ENCODE measurements around the gene OR51B4.
"Not testable (repeated sequence)": the region's sequence is repeated elsewhere in the genome, so short reads cannot be mapped to it uniquely, and the experiment has no call there.

The OR51B4 gene

DNA sequence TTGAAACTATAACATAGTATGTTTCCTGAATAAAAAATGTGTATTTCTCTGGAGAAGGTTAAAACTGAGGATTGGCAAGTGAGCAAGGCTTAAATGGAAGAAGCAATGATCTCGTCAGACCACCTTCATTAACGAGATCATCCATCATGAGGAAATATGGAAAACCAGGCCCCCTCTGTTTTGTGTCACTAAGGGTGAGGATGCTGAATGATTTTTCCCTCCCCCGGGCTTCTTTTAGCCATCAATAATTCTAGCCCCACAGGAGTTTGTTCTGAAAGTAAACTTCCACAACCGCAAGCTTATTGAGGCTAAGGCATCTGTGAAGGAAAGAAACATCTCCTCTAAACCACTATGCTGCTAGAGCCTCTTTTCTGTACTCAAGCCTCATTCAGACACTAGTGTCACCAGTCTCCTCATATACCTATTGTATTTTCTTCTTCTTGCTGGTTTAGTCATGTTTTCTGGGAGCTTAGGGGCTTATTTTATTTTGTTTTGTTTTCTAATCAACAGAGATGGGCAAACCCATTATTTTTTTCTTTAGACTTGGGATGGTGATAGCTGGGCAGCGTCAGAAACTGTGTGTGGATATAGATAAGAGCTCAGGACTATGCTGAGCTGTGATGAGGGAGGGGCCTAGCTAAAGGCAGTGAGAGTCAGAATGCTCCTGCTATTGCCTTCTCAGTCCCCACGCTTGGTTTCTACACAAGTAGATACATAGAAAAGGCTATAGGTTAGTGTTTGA, 26.2 kb downstream of the OR51B4 start:
- FAIRE-seq (no peak), DNase-seq (ENCODE audit: low spot score) (no peak)

DNA sequence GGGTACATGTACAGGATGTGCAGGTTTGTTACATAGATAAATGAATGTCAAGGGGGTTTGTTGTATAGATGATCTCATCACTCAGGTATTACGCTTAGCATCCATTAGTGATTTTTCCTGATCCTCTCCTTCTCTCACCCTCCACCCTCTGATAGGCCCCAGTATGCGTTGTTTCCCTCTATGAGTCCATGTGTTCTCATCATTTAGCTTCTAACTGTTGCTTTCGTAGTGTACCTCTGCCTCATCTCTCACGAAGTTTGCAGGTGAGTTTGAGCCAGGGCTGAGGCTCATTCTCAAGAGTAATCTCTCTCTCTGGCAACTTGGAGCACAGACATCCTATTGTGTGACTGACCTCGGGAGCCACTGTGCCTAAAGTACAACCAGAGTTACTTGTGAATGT, 27.4 kb downstream of the OR51B4 start:
- DNase-seq (ENCODE audit: low spot score), result no peak
- no peak for FAIRE-seq

DNA sequence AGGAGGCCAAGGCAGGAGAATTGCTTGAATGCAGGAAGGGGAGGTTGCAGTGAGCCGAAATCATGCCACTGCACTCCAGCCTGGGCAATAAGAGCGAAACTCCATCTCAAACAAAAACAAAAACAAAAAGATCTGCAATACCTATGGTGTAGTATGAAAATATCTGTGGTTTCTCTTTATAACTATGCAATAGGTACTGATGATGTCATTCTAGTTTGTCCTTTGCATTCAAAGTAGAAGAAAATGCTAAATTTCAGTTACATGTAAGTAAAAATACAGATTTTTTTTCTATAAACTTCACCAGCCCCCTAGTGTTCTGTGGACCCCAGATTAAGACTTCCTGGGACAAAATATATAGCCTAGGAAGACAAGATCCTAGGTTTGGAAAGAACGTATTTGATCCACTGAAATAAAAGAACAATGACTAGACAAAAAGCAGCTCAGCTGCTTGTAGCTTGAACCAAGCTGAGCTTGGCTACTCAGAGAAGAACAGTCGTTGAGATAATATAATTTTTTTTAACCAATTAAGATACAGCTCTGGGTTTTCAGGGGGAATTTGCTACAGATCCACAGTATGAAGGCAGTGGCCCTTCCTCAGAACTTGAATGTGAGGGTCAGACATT, 29.2 kb downstream of the OR51B4 start:
- FAIRE-seq (no peak), DNase-seq (ENCODE audit: low spot score) (no peak)

DNA sequence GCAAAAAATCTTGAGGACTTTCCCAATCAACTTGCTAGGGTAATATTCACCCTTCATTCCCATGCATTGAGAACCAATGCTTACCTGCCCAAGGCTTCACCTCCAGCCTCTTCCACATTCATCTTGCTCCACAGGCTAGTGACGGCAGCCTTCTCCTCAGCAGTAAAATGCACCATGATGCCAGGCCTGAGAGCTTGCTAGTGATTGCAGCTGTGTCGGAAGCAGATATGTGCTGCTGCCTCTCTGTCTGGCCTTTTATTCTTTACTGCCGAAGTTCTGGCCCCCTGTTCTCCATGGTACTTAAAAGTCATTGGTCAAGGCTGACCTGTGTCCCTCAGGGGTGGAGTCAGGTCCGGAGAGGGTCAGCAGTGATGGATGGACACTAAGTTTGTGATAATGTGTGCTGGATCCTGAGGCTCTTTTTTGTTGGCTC, 32.0 kb downstream of the OR51B4 start, which contains the start of gene HBE1:
HBE1 (minus strand) TSS at position 231 of the 433 bp plus-strand sequence; CDS start at position 176, 55 bp downstream.
- FAIRE-seq, result no peak
- no peak for DNase-seq (ENCODE audit: low spot score)

DNA sequence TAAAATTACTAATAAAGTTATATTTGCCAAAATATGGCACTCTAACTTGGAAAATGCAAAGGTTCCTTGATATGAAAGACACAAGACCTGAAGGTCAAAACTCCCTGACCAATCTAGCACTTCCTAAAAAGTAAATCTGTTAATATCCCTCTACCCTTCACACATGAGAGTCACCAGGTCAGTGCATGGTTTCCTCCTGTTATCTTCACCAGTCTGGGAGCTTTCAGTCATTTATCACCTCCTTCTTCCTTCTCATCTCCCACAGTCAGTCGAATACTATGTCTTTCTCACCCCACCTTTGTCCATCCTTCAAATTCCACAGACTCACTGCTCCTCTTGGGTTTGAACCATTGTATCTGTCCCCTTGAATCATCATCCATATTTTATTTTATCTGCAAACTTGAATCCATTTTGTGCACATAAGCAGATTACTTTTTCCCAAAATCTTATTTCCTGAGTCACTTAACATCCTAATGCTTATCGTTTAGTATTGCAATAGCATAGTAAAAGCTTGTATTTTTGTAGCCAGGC, 34.6 kb downstream of the OR51B4 start:
- DNase-seq (ENCODE audit: low spot score), result no peak
- no peak for FAIRE-seq

DNA sequence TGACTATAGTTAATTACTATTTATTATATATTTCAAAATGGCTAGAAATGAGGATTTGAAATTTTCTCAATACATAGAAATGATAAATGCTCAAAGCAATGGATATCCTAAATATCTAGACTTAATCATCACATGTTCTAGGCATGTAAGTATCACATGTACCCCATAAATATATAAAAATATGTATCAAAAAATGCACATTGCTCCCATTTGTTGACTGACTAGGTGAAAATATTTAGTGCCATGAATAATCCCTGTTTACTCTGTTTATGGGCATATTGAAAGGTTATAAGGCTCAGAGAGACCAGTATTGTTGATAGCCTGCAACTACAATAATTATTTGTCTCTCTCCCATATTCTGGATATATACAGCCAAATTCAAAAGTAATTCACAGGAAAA, 35.1 kb downstream of the OR51B4 start:
- FAIRE-seq (no peak), DNase-seq (ENCODE audit: low spot score) (no peak)

DNA sequence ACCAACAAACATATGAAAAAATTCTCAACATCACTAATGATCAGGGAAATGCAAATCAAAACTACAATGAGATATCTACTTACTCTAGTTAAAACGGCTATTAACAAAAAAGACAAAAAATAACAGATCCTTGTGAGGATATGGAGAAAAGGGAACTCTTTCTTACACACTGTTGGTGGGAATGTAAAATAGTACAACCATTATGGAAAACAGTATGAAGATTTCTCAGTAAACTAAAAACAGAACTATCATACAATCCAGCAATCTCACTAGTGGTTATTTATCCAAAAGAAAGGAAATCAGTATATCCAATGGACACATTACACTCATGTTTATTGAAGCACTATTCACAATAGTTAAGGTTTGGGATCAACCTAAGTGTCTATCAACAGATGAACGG, 35.9 kb downstream of the OR51B4 start:
- no peak for DNase-seq (ENCODE audit: low spot score)
- no peak for FAIRE-seq

DNA sequence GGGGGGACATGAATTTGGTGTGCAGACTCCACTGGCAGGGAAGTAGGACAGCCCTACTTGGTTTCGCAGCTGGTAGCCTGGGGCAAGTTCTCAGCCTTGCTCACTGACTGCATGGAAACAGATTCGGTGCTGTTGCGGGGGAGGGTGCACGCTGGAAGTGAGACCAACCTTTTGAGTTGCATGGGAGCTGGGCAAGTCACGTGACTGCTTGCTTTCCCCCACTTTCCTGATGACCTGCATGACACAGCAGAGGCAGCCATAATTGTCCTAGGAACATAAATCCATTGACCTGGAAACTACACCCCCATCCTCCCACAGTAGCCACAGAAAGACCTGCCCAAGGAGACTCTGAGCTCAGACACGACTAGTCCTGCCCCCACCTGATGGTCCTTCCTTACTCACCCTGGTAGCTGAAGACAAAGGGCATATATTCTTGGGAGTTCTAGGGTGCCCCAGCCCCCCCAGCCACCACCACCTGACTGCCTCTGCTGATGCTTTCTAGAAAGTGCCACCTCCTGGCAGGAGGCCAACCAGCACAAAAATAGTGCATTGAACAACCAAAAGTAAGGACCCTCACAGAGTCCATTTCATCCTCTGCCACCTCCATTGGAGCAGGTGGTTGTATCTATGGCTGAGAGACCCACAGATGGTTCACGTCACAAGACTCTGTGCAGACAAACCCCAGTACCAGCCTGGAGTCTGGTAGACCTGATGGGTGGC, 43.0 kb downstream of the OR51B4 start:
- DNase-seq (ENCODE audit: low spot score) (no peak), FAIRE-seq (no peak)

DNA sequence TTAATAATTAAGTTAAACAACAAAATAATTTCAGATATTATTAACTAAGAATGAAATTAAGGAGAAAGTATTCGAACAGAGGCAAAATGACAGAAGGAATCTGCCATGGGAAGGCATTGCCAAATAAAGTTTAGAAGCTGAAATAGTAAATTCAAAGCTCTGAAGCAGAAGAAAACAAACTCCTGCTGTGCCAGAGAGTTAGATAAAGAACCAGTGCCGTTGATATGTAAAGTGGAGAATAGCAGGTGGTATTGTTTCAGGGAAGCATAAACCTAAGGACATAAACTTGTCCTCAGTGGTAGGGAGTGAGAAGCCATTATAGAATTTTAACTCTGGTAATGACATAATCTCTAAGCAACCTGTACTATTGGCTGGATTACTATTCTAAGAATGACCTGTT, 44.5 kb downstream of the OR51B4 start:
- DNase-seq (ENCODE audit: low spot score) (no peak), FAIRE-seq (no peak)

DNA sequence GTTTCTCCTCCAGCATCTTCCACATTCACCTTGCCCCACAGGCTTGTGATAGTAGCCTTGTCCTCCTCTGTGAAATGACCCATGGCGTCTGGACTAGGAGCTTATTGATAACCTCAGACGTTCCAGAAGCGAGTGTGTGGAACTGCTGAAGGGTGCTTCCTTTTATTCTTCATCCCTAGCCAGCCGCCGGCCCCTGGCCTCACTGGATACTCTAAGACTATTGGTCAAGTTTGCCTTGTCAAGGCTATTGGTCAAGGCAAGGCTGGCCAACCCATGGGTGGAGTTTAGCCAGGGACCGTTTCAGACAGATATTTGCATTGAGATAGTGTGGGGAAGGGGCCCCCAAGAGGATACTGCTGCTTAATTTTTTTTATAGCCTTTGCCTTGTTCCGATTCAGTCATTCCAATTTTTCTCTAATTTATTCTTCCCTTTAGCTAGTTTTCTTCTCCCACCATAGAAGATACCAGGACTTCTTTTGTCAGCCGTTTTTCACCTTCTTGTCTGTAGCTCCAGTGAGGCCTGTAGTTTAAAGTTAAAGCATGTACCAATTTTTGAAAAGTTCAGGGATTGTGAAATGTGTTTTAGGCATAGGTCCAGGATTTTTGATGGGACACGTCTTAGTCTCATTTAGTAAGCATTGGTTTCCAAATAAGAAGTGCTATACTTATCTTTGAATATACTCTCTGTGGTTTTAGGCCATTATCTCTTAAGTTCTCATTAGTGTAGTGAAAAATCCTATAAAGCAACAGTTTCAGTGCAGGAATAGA, 46.9 kb downstream of the OR51B4 start, which contains the start of gene HBG2:
HBG2 (minus strand) TSS at position 136 of the 768 bp plus-strand sequence; CDS start at position 83, 53 bp downstream.
- DNase-seq (ENCODE audit: low spot score); FAIRE-seq: not testable (repeated sequence)

DNA sequence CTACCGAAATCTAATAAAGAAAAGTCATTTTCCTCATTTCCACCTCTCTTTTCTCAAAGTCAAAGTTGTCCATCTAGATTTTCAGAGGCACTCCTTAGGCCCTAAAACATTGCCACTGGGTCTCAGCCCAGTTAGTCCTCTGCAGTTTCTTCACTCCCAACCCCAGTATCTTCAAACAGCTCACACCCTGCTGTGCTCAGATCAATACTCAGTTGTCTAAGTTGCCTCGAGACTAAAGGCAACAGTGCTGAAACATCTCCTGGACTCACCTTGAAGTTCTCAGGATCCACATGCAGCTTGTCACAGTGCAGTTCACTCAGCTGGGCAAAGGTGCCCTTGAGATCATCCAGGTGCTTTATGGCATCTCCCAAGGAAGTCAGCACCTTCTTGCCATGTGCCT, 47.7 kb downstream of the OR51B4 start:
- not testable (repeated sequence) for DNase-seq (ENCODE audit: low spot score); FAIRE-seq

DNA sequence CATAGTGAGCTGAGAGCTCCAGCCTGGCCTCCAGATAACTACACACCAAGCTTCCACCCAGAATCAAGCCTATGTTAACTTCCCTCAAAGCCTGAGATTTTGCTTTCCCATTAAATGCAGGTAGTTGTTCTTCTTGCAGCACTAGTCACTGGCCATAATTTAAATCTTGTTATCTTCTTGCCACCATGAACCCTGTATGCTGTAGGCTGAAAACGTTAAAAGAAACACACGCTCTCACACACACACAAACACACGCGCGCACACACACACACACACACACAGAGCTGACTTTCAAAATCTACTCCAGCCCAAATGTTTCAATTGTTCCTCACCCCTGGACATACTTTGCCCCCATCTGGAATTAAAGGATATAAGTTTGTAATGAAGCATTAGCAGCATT, 48.3 kb downstream of the OR51B4 start:
- FAIRE-seq; DNase-seq (ENCODE audit: low spot score): not testable (repeated sequence)

DNA sequence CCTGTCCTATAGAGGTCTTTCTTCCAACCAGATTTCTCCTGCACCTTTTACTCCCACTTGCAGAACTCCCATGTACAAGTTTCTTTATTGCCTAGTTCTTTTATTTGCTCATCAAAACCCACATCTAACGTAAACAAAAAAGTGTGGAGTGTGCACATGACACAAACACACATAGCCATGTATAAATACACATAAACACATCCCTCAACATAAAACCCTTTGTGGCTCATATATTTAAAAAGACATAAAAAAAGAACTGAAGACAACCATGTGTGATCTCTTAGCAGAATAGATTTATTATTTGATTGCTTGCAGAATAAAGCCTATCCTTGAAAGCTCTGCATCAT, 48.9 kb downstream of the OR51B4 start:
- FAIRE-seq (no peak), DNase-seq (ENCODE audit: low spot score) (no peak)

DNA sequence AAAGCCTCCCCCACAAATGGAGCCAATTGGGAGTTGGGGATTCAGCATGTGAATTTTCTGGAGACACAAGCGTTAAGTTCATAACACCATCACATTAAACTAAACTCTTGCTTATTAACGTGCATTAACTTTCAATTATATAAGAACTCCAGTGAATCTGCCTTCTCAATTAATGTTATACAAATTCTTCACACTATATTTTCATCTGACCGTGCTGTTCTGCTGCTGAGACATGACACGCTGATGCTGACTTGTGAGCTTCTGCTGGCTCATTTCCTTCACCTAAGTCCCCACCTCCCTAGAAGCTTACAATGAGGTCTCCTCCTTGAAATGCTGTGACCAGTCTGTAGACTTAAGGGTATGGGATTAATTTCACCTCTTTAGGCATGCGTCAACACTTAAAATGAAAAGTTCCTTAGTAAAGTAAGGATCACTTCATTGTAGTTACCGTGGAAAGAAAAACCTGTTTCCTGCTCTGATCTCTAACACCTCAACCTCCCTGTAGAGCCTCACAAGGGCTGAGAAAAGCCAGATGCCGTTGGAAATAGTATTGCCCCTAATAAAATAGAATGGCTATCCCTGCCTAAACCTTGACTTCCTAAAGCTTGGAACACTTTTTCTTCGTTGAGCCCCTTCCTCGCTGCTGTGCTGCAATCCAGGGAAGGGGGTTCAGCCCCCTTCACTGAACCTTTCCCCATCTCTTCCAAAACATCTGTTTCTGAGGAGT, 49.4 kb downstream of the OR51B4 start:
- FAIRE-seq (no peak), DNase-seq (ENCODE audit: low spot score) (no peak)

DNA sequence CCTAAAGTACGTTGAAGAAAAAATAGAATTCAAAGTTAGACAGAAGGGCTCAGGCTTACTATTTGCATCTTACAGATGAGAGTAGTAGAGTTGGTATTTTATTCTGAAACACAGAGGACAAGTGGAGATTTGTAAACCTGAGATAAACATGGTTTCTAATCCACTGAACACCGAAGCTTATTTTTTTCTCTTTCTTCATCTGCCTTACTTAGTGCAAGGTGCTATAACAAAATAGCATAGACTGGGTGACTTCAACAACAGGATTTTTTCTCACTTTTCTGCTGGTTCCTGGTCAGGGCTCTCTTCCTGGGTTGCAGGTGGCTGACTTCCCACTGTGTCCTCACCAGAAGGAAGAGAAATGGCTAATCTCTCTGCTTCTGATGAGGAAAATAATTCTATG, 50.0 kb downstream of the OR51B4 start:
- FAIRE-seq (no peak), DNase-seq (ENCODE audit: low spot score) (no peak)

All from RCC 7860 (cell line).